GM23248 (cell line): Measurements from ENCODE around the gene ADPRH.

ENCODE experiments used
- EZH2 ChIP-seq: fragments of 200-600 bp; sonication (generic); IDR thresholded peaks from 2 replicates; pipeline ENCODE4 v1.6.1; 2018; ENCODE audit warnings: antibody characterized with exemption, mild to moderate bottlenecking; ENCODE audit not compliant: insufficient read depth, poor library complexity, severe bottlenecking
- EZH2phosphoT487 ChIP-seq: fragments of 200-600 bp; sonication (generic); IDR thresholded peaks from 2 replicates; pipeline ENCODE4 v1.6.1; 2018; ENCODE audit warnings: antibody characterized with exemption, moderate library complexity, mild to moderate bottlenecking, low read depth; ENCODE audit not compliant: insufficient read depth

GRCh38 chr3:119631516-119631915 lies 52.2 kb downstream of the ADPRH start:
- TF ChIP-seq EZH2phosphoT487 (no peak), EZH2 (no peak)
